Muscle of back (tissue), 11 donors: Measurements from ENCODE around the gene FAM124B. TPM values are rescaled to one million over a fixed set of nuclear protein-coding genes. Genes with fewer than 3 reads are reported as not detected.
"Not testable (repeated sequence)": the region's sequence is repeated elsewhere in the genome, so short reads cannot be mapped to it uniquely, and the experiment has no call there.

Experiments used
- DNase-seq, 3 donors: peaks; one replicate each; pipeline versions ENCODE4 v3.0.0 to v3.0.0-alpha.2; 2013
- polyA plus RNA-seq, 10 donors: library from polyadenylated mRNA; unstranded; fragments of 120-200 nt; gene quantifications; one replicate each; pipeline ENCODE4 v1.2.1, GENCODE V29; 2013; ENCODE audit not compliant: insufficient read length in 10 of 10

The FAM124B gene
- polyA plus RNA-seq, 10 donors, result 5.2 to 10.2 (median 7.9) TPM

GRCh38 chr2:224416656-224417360 is 14.9 kb upstream of the FAM124B start:
- no peak for DNase-seq

- no peak for DNase-seq
These were observed 11.5 kb upstream of the FAM124B start for GRCh38 chr2:224413381-224413780.

- peak; percentile 40 to 66 (median 54) for DNase-seq
These were observed 10.5 kb upstream of the FAM124B start for GRCh38 chr2:224412141-224413015.

GRCh38 chr2:224410946-224411561 is 9.1 kb upstream of the FAM124B start:
- no peak for DNase-seq

GRCh38 chr2:224408676-224409075 is 6.8 kb upstream of the FAM124B start:
- no peak for DNase-seq

- DNase-seq, result peak in 1 of 3 donors; percentile 31
These were observed 5.4 kb upstream of the FAM124B start for GRCh38 chr2:224407241-224407701.

GRCh38 chr2:224405841-224406370 is 4.0 kb upstream of the FAM124B start:
- DNase-seq, result no peak

GRCh38 chr2:224405412-224405811 is 3.5 kb upstream of the FAM124B start:
- DNase-seq, result no peak

GRCh38 chr2:224404796-224405195 is 2.9 kb upstream of the FAM124B start:
- no peak for DNase-seq

GRCh38 chr2:224403657-224404056 is 1.8 kb upstream of the FAM124B start:
- DNase-seq, result no peak

GRCh38 chr2:224400886-224401632 is 848 bp downstream of the FAM124B start:
- DNase-seq, result no peak

GRCh38 chr2:224400174-224400810 is 1.6 kb downstream of the FAM124B start:
- DNase-seq, result no peak

- DNase-seq, result no peak
These were observed 3.6 kb downstream of the FAM124B start for GRCh38 chr2:224398289-224398688.

GRCh38 chr2:224397100-224397499 is 4.8 kb downstream of the FAM124B start:
- DNase-seq, result not testable (repeated sequence)

- DNase-seq, result no peak
These were observed 6.1 kb downstream of the FAM124B start for GRCh38 chr2:224395620-224396390.

GRCh38 chr2:224393157-224393872 is 8.6 kb downstream of the FAM124B start:
- DNase-seq, result no peak

- DNase-seq, result no peak
These were observed 9.4 kb downstream of the FAM124B start for GRCh38 chr2:224392545-224392944.

- no peak for DNase-seq
These were observed 12.6 kb downstream of the FAM124B start for GRCh38 chr2:224389317-224389716.

GRCh38 chr2:224386876-224387275 is 15.0 kb downstream of the FAM124B start:
- DNase-seq, result no peak
